ENCODE data around the gene HLA-DRB5. TPM values are rescaled to one million over a fixed set of nuclear protein-coding genes. Genes with fewer than 3 reads are reported as not detected.

Gene HLA-DRB5
- polyA plus RNA-seq, 1 experiment: not detected

DNA sequence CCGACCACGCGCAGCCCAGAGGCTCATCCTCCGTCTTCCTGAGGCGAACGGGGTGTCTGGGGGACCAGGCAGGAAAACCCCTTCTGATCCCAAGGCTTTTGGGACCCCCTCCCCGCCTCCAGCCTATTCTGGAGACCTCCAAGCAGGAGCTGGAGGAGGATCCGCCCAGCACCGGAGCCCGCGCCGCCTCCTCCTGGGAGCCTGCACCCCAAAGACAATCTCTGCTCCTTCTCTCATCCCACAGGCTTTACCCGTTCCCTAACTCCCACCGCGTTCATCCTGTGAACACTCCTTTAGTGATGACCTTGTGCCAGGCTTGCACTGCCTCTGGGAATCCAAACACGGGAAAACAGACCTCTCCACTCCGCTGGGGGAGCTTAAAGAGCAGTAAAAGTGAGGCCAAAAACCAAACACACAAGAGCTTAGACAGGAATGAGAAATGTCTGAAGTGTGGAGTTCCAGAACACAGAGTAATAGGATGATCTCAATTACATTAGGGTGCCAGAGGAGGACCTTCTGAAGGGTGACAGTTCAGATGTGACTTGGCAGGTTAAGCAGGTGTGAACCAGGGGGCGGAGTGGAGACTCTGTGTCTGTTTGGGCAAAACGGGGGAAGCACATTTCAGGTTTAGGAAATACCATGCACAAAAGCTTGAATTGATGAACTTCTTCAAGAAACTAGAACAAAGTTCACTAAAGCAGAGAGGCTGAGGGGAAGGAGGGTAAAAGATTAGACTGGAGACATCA is 7.6 kb downstream of the HLA-DRB5 start:
- Histone ChIP-seq H3K9me3 (ENCODE audit: control insufficient read depth, insufficient read depth, low read length) (no peaks in the 10 kb centered on the region), H3K27me3 (ENCODE audit: control insufficient read depth, insufficient read depth, low read length) (no peaks in the 10 kb centered on the region), H3K4me3 (ENCODE audit: low read depth, low read length) (no peak overlapping the region), H3K27ac (ENCODE audit: low read depth, low read length) (no peak overlapping the region)
- DNase-seq (ENCODE audit: low read depth, low spot score): no peak
- TF ChIP-seq, protein P1, sequence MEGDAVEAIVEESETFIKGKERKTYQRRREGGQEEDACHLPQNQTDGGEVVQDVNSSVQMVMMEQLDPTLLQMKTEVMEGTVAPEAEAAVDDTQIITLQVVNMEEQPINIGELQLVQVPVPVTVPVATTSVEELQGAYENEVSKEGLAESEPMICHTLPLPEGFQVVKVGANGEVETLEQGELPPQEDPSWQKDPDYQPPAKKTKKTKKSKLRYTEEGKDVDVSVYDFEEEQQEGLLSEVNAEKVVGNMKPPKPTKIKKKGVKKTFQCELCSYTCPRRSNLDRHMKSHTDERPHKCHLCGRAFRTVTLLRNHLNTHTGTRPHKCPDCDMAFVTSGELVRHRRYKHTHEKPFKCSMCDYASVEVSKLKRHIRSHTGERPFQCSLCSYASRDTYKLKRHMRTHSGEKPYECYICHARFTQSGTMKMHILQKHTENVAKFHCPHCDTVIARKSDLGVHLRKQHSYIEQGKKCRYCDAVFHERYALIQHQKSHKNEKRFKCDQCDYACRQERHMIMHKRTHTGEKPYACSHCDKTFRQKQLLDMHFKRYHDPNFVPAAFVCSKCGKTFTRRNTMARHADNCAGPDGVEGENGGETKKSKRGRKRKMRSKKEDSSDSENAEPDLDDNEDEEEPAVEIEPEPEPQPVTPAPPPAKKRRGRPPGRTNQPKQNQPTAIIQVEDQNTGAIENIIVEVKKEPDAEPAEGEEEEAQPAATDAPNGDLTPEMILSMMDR (IDR thresholded peaks at IDR 0.05; ENCODE audit: low read depth, low read length): no peak
- ChIA-PET POLR2A (no interaction called here), CTCF (no interaction called here)

DNA sequence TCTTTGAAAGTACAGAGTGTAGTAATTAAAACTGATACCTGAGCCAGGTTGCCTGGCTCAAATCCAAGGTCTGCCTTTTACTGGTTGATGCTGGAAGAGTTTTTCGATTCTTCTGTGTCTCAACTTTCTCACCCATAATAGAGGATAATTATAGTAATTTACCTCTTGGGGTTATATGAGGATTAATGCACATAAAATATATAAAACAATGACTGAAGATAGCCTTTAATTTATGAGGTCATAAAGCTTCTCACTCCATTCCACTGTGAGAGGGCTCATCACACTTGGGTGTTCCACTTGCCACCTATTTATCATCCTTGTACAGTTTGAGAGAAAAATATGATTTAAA is 10.2 kb downstream of the HLA-DRB5 start:
- TF ChIP-seq, protein P1 (IDR thresholded peaks at IDR 0.05; ENCODE audit: low read depth, low read length): no peak
- H3K27ac ChIP-seq (ENCODE audit: low read depth, low read length): no peak overlapping the region
- no peaks in the 10 kb centered on the region for H3K9me3 ChIP-seq (ENCODE audit: control insufficient read depth, insufficient read depth, low read length)
- ChIA-PET POLR2A (no interaction called here), CTCF (no interaction called here)
- DNase-seq (ENCODE audit: low read depth, low spot score): no peak
- H3K4me3 ChIP-seq (ENCODE audit: low read depth, low read length): no peak overlapping the region
- no peaks in the 10 kb centered on the region for H3K27me3 ChIP-seq (ENCODE audit: control insufficient read depth, insufficient read depth, low read length)

DNA sequence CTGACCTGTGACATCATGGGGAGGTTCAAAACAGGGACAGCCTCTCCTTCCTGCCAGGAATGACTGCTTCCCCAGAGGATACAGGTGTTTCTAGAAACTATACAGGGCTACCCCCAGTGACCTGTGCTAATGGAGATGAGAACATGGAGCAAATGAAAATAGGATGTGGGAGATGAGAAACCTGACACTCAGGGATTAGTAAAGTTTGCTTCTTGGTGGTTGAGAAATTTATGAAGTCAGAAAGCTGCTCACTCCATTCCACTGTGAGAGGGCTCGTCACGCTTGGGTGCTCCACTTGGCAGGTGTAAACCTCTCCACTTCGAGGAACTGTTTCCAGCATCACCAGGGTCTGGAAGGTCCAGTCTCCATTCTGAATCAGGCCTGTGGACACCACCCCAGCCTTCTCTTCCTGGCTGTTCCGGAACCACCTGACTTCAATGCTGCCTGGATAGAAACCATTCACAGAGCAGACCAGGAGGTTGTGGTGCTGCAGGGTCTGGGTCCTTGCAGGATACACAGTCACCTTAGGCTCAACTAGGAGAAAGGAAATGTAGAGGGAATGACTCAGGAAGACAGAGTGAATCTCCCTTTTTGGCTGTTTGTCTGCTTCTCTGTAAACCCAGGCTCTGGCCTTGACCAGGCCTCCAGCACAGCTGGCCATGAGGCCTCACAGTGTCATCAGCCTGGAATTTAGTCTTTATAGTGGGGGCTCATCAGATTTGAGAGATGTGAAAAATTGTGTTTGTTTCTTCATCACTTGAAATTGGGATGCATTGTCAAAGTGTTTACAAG is 10.8 kb downstream of the HLA-DRB5 start:
- no peaks in the 10 kb centered on the region for H3K9me3 ChIP-seq (ENCODE audit: control insufficient read depth, insufficient read depth, low read length)
- no peak overlapping the region for H3K4me3 ChIP-seq (ENCODE audit: low read depth, low read length)
- CTCF ChIA-PET: no interaction called here
- no peak for DNase-seq (ENCODE audit: low read depth, low spot score)
- H3K27ac ChIP-seq (ENCODE audit: low read depth, low read length): no peak overlapping the region
- no peaks in the 10 kb centered on the region for H3K27me3 ChIP-seq (ENCODE audit: control insufficient read depth, insufficient read depth, low read length)
- POLR2A ChIA-PET: no interaction called here
- TF ChIP-seq, protein P1 (IDR thresholded peaks at IDR 0.05; ENCODE audit: low read depth, low read length): no peak

DNA sequence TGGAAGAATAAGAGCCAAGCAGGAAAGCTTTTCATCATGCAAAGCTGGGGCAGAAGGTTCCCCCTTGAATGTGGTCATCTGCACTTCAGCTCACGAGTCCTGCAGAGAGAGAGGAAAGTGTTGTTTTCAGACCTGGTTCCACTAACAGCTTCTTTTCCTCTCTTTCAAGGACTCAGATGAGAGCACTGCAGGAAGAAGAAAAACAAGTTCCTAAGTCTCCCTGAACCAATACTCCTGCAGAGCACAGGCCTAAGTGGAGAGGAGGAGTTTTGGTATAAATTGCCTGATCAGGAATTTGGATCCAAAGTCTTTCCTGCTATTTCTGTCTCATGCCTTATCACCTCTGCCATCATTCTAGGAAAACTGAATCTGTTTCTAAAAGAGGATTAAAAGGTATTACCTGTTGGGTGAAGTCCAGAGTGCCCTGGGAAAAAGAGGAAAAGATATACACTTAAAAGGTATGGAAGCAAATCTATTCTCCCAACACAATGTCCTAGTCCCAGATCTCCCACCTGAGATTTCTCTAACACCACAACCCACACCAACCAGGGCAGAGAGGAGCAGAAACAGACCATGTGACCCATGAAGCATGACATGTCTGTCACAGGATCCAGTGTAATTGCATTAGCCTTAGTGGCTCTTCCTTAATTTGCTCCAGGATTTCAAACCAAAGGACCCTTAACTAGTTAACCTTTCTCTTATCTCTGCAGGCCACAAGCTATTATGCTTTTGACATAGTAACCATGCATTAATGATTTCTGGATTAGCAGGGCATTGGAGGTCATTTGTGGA is 12.2 kb downstream of the HLA-DRB5 start:
- CTCF ChIA-PET: no interaction called here
- Histone ChIP-seq H3K4me3 (ENCODE audit: low read depth, low read length) (no peak overlapping the region), H3K9me3 (ENCODE audit: control insufficient read depth, insufficient read depth, low read length) (no peaks in the 10 kb centered on the region), H3K27ac (ENCODE audit: low read depth, low read length) (no peak overlapping the region), H3K27me3 (ENCODE audit: control insufficient read depth, insufficient read depth, low read length) (no peaks in the 10 kb centered on the region)
- POLR2A ChIA-PET: no interaction called here
- DNase-seq (ENCODE audit: low read depth, low spot score): no peak
- TF ChIP-seq, protein P1 (IDR thresholded peaks at IDR 0.05; ENCODE audit: low read depth, low read length): no peak

DNA sequence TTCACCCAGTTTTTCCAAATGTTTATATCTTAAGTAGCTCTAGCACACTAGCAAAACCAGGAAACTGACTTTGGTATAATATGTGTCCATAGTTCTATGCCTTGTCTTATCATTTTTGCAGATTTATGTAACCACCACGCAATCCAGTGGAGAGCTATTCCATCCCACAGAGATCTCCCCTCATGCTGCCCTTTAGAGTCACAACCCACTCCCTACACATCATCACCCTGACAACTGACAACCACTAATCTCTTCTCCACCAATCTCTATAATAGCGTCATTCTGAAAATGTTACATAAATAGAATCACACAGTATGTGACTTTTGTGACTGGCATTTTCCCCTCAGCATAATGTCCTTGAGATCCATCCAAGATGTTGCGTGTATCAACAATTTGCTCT is 29.1 kb downstream of the HLA-DRB5 start:
- Histone ChIP-seq H3K9me3 (ENCODE audit: control insufficient read depth, insufficient read depth, low read length) (no peaks in the 10 kb centered on the region), H3K27me3 (ENCODE audit: control insufficient read depth, insufficient read depth, low read length) (no peaks in the 10 kb centered on the region), H3K4me3 (ENCODE audit: low read depth, low read length) (no peak overlapping the region), H3K27ac (ENCODE audit: low read depth, low read length) (no peak overlapping the region)
- DNase-seq (ENCODE audit: low read depth, low spot score): no peak
- TF ChIP-seq, protein P1 (IDR thresholded peaks at IDR 0.05; ENCODE audit: low read depth, low read length): no peak
- ChIA-PET POLR2A (no interaction called here), CTCF (no interaction called here)

Measured in AG04450 (cell line).